Muscle layer of colon (tissue), 2 donors: ENCODE data around the gene FSTL4.

Source experiments
- H3K27ac ChIP-seq: one replicate; pipeline ENCODE4 v1.7.0; 2013; ENCODE audit warnings: low read depth, mild to moderate bottlenecking, low read length, moderate library complexity
- H3K27me3 ChIP-seq, 2 donors: one replicate each; pipeline ENCODE4 v1.7.0; 2013; ENCODE audit warnings: low read length in 2 of 2, mild to moderate bottlenecking in 2 of 2; ENCODE audit not compliant: insufficient read depth in 2 of 2, control insufficient read depth in 1 of 2
- H3K36me3 ChIP-seq: one replicate; pipeline ENCODE4 v1.7.0; 2013; ENCODE audit warnings: mild to moderate bottlenecking, low read length; ENCODE audit not compliant: insufficient read depth
- H3K4me1 ChIP-seq: one replicate; pipeline ENCODE4 v1.7.0; 2013; ENCODE audit warnings: mild to moderate bottlenecking, low read length; ENCODE audit not compliant: insufficient read depth
- H3K4me3 ChIP-seq, 2 donors: one replicate each; pipeline ENCODE4 v1.7.0; 2013; ENCODE audit warnings: low read length in 2 of 2, low read depth in 1 of 2, mild to moderate bottlenecking in 1 of 2, moderate library complexity in 1 of 2
- H3K9ac ChIP-seq: one replicate; pipeline ENCODE4 v1.7.0; 2013; ENCODE audit warnings: low read length
- H3K9me3 ChIP-seq: one replicate; pipeline ENCODE4 v1.7.0; 2013; ENCODE audit warnings: mild to moderate bottlenecking, low read length
- donor health status: abdominal sarcoma.
- donor health status: Adenocarcinoma of cecum.

Gene FSTL4

DNA sequence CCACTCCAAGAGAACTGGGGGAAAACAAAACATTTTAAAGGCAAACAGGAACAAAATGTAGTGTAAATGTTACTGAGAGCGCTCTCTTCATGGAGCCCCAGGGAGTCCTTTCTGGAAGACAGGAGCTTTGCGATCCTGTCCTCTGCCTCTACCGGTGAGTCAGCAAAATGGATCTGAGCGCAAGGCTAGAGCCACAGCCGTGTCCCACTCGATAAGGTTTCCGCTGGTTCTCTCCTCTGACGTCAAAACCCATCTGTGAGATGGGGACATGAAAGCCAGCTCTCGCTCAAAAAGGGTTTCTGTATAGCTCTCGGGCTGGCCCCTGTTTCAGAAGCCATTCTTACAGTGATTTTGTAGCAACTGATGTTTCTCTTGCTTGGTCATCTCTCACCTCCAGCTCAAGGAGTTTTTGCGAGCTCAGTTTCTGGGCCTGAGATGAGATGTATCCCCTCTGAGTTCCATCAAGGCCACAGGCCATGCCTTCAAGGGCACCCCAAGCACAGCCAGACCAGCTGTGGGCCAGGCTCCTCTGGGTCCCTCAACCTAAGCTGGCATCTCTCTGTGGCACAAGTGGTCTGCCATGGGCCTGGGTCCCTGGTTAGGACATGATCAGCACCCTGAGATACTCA is 101.6 kb downstream of the FSTL4 start:
- no peak overlapping the region for H3K9ac ChIP-seq
- H3K27me3 ChIP-seq, result no peaks in the 10 kb centered on the region
- no peak overlapping the region for H3K27ac ChIP-seq
- H3K4me3 ChIP-seq, result no peak overlapping the region
- H3K4me1 ChIP-seq, result no peaks in the 10 kb centered on the region
- no peaks in the 10 kb centered on the region for H3K9me3 ChIP-seq
- H3K36me3 ChIP-seq, result no peaks in the 10 kb centered on the region

DNA sequence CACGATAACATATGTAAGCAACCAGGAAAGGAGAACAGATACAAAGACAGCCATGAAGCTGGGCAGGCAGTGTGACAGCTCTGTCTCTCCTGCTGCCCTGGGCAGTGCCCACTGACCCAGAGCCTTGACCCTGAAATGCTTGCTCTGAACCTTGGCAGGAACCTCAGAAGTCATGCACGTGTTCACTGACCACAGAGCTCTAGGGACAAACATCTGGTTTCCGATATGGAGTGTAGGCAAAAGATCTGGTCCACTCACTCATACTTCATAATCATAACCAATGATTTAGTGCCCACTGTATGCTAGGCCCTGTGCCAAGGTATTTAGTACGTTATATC is 102.6 kb downstream of the FSTL4 start:
- H3K9ac ChIP-seq, result no peak overlapping the region
- no peaks in the 10 kb centered on the region for H3K4me1 ChIP-seq
- H3K27ac ChIP-seq, result no peak overlapping the region
- no peaks in the 10 kb centered on the region for H3K27me3 ChIP-seq
- no peak overlapping the region for H3K4me3 ChIP-seq
- H3K36me3 ChIP-seq, result no peaks in the 10 kb centered on the region
- no peaks in the 10 kb centered on the region for H3K9me3 ChIP-seq

DNA sequence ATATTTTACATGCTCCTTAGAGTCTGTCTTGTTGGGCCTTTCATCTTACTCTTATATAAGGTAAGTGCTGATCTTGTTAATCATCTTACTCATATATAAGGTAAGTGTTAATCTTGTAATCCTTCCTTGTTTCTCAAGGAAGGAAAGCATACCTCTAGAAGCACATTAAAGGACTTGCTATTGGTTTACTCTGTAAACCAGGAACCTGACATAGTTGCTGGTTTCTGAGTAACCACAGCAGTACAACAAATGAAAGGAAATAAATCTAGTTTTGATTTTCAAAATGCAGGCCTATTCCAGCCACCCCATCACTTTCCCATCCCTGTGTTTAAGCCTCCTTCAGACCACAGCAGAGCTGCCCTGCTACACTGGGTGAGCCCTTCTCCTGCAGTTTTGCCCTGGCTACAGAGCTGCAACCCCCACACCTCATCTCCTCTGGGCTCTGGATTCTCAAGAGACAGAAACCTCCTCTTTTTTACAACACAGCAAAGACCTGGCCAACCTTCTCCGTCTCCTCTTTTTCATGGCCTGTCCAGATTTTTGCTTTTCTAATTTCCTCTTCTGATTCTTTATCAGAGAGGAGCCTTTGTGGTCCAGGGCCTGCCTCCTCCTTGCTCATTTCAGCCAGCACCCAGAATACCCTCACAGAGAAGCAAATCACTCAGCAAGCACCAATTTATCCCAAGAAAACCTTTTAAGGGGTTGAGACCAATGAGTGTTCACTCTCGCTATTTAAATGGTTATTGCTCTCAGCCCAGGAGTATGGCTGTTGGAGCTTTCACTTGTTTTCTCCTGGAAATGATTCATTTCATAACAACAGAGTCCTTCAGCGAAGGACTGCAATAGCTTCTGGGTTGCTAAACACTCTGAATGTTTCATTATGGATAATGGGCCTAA is 103.2 kb downstream of the FSTL4 start:
- Histone ChIP-seq H3K9ac (no peak overlapping the region), H3K4me3 (no peak overlapping the region), H3K27ac (no peak overlapping the region), H3K4me1 (no peaks in the 10 kb centered on the region), H3K27me3 (no peaks in the 10 kb centered on the region), H3K9me3 (no peaks in the 10 kb centered on the region), H3K36me3 (no peaks in the 10 kb centered on the region)

DNA sequence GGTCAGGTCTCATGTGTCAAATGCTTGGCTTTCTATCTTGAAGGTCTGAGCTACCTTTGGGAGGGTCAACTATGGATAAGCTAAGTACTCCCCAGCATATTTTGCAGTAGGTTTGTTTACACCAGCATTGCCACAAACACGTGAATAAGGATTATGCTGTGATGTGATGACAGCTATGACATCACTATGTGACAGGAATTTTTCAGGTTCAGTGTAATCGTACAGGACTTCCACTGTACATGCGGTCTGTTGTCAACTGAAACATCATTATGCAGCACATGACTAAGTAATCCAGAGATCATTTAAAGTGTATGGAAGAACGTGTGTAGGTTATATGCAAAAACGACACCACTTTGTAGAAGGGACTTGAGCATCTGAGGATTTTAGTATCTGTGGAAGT is 104.0 kb downstream of the FSTL4 start:
- Histone ChIP-seq H3K9me3 (no peaks in the 10 kb centered on the region), H3K4me3 (no peak overlapping the region), H3K9ac (no peak overlapping the region), H3K4me1 (no peaks in the 10 kb centered on the region), H3K27me3 (no peaks in the 10 kb centered on the region), H3K36me3 (no peaks in the 10 kb centered on the region), H3K27ac (no peak overlapping the region)

DNA sequence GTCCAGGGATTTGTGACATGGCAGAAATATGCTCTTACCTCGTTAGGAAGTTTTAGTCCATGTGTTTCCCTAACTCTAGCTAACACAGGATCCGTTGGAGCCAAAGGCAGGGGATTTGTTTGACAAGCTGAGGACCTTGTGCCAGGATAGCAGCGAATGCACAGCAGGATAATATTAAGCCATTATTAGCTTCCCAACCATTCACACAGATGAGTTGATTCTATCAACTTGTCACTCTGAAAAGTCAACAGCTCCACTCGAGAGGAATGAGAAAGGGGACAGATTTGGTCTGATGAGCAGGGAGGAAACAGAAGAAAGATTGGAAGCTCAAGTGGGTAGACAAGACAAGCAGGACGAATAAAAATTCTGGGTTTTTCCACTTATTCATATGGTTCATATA is 106.2 kb downstream of the FSTL4 start:
- Histone ChIP-seq H3K27ac (no peak overlapping the region), H3K4me1 (no peaks in the 10 kb centered on the region), H3K36me3 (no peaks in the 10 kb centered on the region), H3K4me3 (no peak overlapping the region), H3K27me3 (no peaks in the 10 kb centered on the region), H3K9ac (no peak overlapping the region), H3K9me3 (no peaks in the 10 kb centered on the region)

DNA sequence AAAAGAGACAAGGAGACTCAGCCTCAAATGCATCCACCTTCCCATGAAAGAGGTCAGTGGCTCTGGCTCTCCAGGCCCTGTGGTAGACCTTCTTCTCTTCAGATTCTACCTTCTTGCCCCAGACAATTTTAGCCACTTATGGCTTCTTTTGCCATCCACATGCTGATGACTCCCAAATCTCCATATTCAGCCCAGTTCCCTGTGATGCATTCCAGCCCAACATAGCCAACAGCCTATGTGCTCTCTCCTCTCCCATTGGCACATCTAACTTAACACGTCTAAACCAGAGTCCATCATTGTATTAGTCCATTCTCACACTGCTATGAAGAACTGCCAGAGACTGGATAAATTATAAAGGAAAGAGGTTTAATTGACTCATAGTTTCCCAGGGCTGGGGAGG is 108.8 kb downstream of the FSTL4 start:
- Histone ChIP-seq H3K27me3 (no peaks in the 10 kb centered on the region), H3K27ac (no peak overlapping the region), H3K4me3 (no peak overlapping the region), H3K9me3 (no peaks in the 10 kb centered on the region), H3K4me1 (no peaks in the 10 kb centered on the region), H3K36me3 (no peaks in the 10 kb centered on the region), H3K9ac (no peak overlapping the region)

DNA sequence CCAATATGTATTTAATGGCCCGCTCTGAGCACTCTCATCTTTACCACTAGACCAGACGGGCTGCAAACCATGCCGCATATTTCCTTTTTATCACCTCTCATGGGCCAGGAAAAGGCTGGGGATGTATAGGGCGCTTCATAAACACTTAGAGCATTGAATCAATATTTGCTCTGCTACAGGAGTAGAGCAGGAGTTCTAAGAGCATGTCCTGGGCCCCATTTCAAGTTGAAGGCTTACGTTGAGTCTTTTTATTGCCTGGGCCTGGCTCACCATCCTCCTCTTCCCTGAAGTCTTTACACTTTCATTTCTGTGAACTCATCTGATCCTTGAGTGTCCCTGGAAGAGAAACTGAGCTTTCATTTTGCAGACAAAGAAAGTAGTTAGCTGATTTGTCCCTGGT is 112.4 kb downstream of the FSTL4 start:
- H3K36me3 ChIP-seq, result no peaks in the 10 kb centered on the region
- H3K9me3 ChIP-seq, result no peaks in the 10 kb centered on the region
- H3K27ac ChIP-seq, result no peak overlapping the region
- H3K27me3 ChIP-seq, result no peaks in the 10 kb centered on the region
- no peak overlapping the region for H3K9ac ChIP-seq
- no peaks in the 10 kb centered on the region for H3K4me1 ChIP-seq
- H3K4me3 ChIP-seq, result no peak overlapping the region

DNA sequence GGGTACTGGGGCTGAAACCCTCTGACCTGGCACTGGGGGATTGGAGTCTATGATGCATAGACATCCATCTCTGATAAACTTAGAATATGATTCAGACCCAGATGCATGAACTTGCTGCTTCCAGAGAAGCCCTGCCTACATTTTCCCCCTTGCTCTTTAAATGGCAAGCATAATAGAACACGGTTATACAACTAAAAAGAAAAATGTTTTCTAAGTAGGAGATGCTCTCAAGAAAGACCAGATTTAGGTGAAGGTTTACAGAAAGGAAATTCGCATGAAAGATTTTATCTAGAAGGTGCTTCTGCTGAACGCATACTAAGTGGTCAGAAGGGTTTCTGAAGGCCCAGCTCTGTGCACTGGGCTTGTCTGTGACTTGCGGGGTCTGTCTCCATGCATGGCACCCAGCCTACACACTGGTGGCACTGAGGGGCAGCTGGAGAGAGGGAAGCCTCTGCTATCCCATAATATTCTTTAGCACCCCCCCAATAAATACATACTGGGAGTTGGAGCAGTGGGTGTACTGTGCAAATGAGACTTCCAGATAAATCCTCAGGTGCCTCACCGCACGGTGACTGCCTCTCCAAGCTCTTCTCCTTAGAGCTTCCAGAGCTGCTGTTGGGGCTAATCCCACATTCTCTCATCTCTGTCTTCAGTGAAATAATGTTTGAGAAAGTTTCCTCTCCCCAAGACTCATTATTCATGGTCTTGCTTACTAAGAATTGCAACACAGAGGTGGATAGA is 114.6 kb downstream of the FSTL4 start:
- Histone ChIP-seq H3K4me1 (no peaks in the 10 kb centered on the region), H3K27me3 (no peaks in the 10 kb centered on the region), H3K9ac (no peak overlapping the region), H3K36me3 (no peaks in the 10 kb centered on the region), H3K9me3 (no peaks in the 10 kb centered on the region), H3K27ac (no peak overlapping the region), H3K4me3 (no peak overlapping the region)

DNA sequence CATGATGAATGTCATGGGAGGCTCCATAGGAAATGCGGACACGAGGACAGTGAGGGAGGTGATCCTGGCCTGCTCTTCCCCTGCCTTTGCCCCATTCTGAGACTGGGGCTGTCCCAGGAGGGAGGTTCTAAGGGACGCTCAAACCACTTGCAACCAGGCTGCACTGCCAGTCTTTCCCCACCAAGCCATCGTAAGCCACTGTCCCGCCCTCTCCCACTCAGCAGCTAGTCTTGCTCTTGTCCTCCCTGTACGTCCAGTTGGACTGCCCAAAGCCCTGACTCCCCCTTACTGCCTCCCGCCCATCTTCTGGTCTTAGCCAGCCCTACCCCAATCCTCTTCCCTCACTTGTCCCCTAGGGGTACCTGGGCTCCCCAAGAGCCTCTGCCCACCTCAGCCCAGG is 115.7 kb downstream of the FSTL4 start:
- H3K27ac ChIP-seq, result no peak overlapping the region
- H3K9me3 ChIP-seq, result no peaks in the 10 kb centered on the region
- no peak overlapping the region for H3K4me3 ChIP-seq
- H3K4me1 ChIP-seq, result no peaks in the 10 kb centered on the region
- no peak overlapping the region for H3K9ac ChIP-seq
- H3K27me3 ChIP-seq, result no peaks in the 10 kb centered on the region
- no peaks in the 10 kb centered on the region for H3K36me3 ChIP-seq

DNA sequence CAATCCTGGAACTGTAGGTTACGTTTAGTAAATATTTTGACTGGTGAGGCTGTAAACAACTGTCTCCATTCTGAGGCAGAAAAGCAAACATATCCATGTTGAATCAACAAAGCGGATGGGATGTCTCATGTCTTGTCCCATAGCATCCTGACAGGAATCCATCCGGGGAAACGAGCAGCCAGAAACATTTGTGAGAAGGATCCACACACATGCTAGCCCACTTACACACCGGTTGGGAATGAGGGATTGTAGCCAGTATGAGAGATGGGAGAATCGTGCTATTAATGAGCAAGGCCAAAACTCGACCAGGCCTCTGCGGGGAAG is 117.5 kb downstream of the FSTL4 start:
- Histone ChIP-seq H3K9ac (no peak overlapping the region), H3K27ac (no peak overlapping the region), H3K27me3 (no peaks in the 10 kb centered on the region), H3K4me1 (no peaks in the 10 kb centered on the region), H3K4me3 (no peak overlapping the region), H3K9me3 (no peaks in the 10 kb centered on the region), H3K36me3 (no peaks in the 10 kb centered on the region)

DNA sequence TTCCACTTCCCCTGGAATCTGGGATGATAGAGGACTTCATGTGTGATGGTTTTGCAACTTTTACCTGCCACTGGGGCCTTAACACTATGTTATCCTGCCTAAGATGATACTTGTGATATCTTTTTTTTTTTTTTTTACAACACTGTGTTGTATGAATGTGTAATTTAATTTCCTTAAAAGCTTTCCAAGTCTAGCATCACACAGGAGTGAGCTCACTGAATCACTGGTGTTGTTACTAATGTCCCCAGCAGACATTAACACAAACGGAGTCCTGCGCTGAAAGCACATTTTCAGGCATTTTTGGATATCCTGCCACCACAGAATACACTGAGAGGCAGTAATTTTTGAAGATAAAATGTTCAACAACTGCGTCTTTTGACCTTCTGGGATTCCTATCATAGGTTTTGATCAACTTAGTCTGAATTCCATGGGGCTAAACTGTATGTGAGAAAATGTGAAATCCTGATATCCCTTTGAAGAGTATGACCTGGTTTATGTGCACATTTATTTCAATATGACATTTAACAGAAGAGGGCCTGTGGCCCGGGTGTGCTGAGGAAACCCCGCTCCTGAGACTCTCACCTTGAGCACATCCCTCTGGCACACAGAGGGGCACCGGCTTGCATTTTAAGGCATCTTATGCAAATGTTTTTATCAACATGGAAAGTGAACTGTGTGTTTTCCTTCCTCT is 118.0 kb downstream of the FSTL4 start:
- no peak overlapping the region for H3K4me3 ChIP-seq
- H3K9me3 ChIP-seq, result no peaks in the 10 kb centered on the region
- no peaks in the 10 kb centered on the region for H3K4me1 ChIP-seq
- H3K9ac ChIP-seq, result no peak overlapping the region
- H3K36me3 ChIP-seq, result no peaks in the 10 kb centered on the region
- H3K27ac ChIP-seq, result no peak overlapping the region
- H3K27me3 ChIP-seq, result no peaks in the 10 kb centered on the region
